PC-9 (cell line): ENCODE measurements around the gene ADAR.

Source experiments
- CTCF ChIP-seq: fragments of 200-600 bp; sonication (generic); conservative IDR thresholded peaks from 2 replicates; pipeline ENCODE4 v1.6.1; 2017; ENCODE audit warnings: mixed run types, antibody characterized with exemption, mild to moderate bottlenecking, moderate library complexity
- EZH2 ChIP-seq: fragments of 200-600 bp; sonication (generic); IDR thresholded peaks from 2 replicates; pipeline ENCODE4 v1.8.0; 2017; ENCODE audit warnings: antibody characterized with exemption, low read depth

DNA sequence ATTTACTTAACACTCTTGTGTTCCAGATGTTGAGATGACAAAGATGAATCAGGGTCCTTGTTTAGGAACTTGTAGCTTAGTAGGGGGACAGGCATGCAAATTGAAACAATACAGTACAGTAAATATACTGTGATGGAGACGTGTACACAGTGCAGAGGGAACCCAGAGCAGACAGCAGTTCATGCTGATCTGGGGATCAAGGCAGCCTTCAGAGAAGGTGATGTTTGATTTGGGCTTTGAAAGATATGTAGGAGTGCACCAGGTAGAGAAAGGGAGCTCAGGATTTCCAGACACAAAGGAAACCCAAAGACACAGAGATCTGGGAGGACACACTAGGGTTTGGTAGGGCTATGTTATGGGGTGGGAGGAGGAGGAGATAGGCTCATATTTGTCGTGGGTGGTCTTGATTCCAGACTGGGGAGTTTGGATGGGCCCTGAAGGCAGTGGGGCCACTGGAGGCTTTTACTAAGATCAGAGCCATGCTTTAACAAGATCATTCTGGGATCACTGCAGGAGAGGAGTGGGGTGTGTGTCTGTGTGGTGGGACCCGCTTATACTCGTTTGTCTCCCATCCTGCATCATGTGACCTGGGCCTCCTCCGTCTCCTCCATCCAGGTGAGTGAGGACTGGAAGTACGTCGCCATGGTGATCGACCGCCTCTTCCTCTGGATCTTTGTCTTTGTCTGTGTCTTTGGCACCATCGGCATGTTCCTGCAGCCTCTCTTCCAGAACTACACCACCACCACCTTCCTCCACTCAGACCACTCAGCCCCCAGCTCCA lies 32.6 kb downstream of the ADAR start:
- TF ChIP-seq CTCF, result no peak
- TF ChIP-seq EZH2, result no peak
